CD4-positive, alpha-beta T cell treated with Interleukin-15 for 1 hour (primary cell): ENCODE measurements around the gene CYP4F22.
A peak's percentile ranks its signal among the peaks of the same experiment; 100 is the strongest.

ENCODE experiments used
- DNase-seq: peaks from one replicate; pipeline ENCODE4 v3.0.0-alpha.2; 2020

The CYP4F22 gene

DNA sequence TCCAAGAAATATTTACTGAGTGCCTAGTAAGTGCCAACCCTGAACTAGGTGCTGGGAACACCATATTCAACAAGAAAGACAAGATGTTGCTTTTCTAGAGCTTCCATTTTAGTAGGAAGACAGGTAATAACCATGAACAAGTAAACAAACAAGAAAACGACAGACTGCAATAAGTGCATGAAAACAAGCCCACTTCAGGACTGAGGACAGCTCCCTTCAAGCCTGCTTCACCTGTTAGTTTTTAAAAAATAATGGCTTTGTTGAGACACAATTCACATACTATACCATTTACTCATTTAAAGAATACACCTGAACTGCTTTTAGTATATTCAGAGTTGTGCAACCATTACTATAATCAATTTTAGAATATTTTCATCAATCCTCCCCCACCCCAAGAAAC, 30.4 kb downstream of the CYP4F22 start:
- no peak for DNase-seq

DNA sequence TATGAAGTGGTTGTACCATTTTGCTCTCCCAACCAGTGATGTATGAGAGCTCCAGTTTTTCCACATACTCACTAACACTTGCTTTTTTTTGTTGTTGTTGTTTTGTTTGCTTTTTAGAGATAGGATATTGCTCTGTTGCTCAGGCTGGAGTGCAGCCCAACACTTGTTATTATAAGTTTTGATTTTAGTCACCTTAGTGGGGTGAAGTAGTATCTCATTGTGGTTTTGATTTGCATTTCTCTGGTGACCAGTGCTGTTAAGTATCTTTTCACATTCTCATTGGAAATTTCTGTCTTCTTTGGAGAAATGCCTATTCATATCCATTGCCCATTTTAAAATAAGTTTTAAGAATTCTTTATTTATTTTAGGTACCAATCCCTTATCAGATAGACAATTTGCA, 31.3 kb downstream of the CYP4F22 start:
- no peak for DNase-seq

DNA sequence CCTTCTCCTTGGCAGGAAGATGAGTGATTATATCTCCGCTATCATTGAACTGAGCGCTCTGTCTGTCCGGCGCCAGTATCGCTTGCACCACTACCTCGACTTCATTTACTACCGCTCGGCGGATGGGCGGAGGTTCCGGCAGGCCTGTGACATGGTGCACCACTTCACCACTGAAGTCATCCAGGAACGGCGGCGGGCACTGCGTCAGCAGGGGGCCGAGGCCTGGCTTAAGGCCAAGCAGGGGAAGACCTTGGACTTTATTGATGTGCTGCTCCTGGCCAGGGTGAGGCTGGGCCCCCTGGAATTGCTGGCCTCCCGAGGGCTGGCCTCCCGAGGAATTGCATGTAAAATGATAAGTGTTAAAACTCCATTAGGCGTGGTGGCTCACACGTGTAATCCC, 32.1 kb downstream of the CYP4F22 start:
- no peak for DNase-seq

DNA sequence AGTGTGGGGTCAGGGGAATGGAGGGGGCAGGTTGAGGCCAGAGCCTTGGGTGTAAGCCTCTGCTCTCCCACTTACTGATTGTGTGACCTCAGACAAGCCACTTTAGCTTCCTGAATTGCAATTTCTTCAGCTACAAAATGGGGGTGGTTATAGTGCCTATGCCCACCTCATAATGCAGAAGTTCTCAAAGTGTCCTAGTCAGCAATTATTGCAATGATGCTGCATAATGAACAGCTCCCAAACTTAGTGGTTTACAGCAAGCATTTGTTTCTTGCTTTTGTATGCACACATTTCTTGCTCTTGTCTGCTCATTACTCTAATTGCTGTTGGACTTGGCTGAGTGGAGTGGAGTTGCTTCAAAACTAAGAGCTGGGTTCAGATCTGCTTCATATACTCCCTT, 36.0 kb downstream of the CYP4F22 start:
- no peak for DNase-seq

DNA sequence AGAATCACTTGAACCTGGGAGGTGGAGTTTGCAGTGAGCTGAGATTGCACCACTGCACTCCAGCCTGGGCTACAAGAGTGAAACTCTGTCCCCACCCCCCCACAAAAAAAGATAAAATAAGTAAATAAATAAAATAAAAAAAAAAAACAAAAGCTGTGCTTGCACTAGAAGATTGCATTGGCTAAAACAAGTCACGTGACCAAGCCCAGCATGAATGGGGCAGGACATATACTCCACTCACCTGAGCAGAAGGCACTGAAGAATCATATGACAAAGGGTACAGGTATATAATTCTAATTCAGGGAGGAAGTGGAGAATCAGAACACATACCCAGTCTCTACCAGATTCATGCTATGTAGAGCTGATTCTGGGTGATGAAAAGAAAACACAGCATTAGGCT, 36.6 kb downstream of the CYP4F22 start:
- DNase-seq = no peak

DNA sequence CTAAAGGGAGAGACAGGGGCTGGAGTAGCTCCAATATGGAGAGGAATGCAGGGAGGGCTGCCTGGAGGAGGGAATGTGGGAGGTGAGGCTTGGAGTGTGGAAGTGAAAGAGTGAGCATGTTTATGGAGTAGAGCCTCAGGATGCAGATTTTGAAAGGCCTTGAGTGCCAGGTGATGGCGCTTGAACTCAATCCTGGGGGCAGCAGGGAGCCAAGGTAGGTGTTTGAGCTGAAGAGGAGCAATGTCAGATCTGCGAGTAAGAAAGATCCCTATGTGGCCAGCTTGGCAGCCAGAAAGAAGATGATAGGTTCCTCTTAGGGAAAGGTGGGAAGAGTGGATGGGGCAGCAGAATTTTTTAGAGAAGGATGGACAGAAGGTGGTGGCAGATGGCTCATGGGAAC, 40.3 kb downstream of the CYP4F22 start:
- no peak for DNase-seq

DNA sequence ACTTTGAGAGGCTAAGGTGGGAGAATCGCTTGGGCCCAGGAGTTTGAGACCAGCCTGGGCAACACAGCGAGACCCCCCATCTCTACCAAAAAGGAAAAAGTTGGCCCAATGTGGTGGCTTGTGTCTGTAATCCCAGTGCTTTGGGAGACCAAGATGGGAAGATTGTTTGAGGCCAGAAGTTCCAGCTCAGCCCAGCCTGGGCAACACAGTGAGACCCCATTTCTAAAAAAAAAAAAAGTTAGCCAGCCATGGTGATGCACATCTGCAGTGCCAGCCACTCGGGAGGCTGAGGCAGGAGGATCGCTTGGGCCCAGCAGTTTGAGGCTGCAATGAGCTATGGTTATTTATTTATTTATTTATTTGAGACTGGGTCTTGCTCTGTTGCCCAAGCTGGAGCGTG, 41.3 kb downstream of the CYP4F22 start:
- DNase-seq = no peak

DNA sequence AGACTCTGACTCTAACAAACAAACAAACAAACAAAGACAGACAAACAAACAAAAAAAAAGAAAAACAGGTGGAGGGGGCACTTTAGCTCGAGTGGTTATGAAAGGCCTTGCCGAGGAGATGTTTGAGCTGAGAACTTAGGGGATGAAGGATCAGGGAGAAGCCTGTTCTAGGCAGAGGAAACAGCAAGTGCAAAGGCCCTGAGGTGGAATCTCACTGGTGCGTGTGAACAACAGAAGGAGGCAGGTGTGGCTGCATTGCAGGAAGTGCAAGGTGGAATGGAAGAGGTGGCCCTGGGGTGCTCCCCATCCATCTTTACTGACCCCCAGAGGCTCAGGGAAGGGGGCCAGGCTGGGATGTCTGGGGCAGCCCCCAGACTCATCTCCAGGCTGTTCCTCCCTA, 41.9 kb downstream of the CYP4F22 start:
- no peak for DNase-seq

DNA sequence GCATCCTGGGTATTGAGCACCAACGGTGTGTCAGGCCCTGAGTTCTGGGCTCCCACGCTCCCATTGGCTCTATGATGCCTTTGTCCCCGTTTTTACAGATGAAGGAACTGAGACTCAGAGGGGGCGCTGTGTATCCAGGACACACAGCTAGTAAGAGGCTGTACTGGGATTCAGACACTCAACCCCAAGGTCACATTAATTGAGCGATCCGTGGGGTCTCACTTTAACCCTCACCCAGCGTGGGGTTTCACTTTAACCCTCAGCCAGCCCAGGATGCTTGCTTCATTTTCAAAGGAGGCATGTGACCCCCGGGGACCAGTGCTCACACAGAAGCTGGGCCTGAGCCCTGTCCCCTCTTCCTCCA, 42.6 kb downstream of the CYP4F22 start:
- no peak for DNase-seq

DNA sequence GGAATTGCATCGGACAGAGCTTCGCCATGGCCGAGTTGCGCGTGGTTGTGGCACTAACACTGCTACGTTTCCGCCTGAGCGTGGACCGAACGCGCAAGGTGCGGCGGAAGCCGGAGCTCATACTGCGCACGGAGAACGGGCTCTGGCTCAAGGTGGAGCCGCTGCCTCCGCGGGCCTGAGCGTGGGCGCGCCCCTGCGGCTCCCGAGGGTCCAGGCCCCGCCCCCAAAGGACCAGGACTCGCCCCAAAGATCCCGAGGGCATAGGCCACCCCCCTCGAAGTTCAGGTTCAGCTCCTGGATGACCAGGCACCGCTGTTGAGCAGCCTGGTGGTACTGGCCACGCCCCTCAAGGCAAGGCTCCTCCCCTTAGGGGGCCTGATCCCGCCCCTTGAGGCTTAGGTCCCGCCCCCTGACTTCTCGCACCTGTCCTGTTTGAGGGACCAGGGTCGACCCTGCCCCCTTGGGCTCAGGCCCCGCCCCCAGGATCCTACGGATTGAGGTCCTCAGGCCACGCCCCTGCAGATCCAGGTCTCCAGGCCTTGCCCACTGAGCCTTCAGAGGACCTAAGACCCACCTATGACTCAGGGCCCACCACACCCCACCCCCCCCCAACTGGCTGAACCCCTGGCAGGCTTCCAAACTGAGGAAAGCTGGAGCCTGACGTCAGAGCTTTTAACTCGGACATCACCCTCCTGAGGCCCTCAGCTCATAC, 43.1 kb downstream of the CYP4F22 start:
- DNase-seq = peak; percentile 68

DNA sequence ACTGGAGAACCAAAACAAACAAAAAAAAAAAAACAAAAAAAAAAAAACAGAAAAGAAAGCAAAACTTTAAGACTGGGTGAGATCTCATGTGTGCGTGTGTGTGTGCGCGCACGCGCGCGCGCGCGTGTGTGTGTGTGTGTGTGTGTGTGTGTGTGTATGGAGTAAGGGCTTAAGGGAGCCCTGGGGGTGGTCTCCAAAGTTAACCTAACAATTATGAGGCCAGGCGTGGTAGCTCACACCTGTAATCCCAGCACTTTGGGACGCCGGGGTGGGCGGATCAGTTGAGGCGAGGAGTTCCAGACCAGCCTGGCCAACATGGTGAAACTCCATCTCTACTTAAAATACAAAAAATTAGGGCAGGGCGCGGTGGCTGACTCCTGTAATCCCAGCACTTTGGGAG, 46.7 kb downstream of the CYP4F22 start:
- no peak for DNase-seq

DNA sequence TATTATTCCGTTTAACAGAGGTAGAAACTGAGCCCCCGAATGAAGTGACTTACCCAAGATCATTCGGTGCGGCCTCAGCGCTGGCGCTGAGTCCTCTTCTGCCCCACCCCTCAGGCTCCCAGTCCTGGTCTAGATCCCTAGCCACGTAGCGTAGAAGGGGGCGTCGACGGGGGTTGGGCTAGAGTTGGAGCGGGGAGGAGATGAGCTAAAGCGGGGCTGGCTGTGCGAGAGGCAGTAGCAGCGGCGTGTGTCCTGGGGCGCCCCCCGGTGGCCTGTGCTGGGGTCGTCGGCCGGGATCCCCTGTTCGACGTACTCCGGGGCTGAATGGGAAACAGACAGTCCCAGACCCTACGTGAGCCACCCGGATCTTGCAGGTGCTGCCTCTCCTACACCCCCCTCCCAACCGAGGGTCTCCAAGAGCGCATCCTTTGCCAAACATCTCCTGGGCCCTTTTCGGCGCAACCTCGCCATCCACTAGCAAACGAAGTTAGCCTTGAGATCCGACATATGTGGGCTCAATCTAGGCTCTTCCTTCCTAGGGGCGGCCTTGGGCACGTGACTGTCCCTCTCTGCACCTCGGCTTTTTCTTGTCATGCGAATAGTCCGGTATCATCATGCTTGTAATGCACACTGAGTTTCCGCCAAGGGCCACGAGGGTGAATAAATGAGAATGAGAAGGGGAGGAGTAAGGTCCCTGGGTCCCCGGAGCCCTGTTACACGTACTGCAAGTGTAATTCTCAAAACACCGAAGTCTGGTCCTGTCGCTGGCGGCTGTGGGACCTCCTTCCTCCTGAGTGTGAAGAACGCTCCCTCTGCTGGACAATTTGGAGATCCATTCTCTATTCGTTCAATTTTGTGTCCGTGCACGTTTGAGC, 47.7 kb downstream of the CYP4F22 start:
- DNase-seq = peak; percentile 92

DNA sequence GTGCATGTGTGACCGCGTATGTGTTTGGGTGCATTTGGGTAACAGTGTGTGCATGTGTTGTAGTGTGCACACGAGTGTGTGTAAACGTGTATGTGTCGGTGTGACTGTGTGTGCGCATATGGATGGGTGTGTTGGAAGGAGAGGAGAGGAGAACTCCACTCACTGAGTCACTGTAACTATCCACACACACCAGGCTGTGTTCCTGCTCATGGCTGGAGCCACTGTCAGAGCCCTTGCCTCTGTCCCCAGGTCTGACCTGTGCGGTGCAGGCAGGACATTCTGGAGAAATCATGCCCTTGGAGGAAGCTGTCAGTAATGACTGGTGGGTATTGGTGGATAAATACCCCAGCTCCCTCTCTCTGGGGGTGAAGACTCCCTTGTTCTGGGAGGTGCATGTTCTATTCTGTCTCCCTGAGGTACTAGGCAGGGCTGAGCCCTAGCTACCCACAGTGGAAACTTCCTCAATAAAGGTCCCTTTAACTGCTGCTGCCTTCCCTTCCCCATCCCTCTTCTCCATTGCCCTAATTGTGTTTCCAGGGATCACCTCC, 48.4 kb downstream of the CYP4F22 start:
- no peak for DNase-seq

DNA sequence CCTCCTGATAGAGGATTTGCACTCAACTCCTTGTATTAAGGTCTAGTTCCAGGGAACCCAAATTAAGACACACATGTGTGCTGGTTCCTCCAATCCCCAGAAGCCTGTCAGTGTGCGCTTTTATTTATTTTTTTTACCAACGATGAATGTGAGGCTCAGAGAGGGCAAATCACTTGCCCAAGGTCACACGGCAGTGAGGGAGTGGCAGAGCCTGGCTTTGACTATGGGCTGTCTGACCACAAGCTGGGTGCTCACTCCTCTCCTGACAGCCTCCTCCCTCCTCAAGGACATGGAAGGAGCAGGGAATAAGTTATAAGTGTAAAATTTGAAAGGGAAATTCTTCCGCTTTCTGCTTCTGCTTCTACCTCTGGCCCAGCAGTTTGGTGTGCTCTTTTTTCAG, 48.9 kb downstream of the CYP4F22 start:
- DNase-seq = no peak

DNA sequence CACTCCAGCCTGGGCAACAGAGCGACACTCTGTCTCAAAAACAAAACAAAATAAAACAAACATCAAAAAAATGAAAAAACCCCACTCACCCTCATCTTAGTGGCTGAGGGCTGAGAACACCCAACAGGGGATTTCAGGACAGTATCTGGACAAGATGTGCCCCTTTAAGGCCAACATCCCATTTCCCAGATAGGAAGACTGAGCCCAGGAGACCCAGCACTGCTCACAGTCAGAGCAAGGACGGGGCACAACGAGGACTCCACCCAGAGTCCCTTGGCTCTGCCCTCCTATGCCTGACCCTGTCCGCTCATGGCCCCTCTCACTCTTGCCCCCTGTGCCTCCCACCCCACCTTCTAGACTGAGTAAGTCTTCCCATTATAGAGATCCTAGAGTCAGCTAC, 53.8 kb downstream of the CYP4F22 start:
- no peak for DNase-seq

DNA sequence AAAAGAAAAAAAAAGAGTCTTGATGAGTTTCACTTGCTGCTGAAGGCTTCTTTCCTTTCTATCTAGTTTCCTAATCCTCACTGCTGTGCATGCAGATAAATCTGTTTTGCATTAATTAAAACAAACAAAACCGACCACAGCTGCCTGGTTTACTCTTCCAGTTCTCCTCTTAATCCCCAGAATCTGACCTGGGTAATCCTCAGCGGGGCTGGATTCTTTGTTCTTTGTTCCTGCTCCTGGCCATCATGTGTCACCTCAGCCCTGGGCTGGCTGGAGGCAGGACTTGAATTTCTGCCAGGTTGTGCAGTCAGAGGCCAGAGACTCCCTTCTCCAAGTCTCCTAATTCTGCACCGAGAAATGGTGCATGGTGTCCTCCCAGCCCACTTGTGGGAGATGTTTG, 54.5 kb downstream of the CYP4F22 start:
- no peak for DNase-seq

DNA sequence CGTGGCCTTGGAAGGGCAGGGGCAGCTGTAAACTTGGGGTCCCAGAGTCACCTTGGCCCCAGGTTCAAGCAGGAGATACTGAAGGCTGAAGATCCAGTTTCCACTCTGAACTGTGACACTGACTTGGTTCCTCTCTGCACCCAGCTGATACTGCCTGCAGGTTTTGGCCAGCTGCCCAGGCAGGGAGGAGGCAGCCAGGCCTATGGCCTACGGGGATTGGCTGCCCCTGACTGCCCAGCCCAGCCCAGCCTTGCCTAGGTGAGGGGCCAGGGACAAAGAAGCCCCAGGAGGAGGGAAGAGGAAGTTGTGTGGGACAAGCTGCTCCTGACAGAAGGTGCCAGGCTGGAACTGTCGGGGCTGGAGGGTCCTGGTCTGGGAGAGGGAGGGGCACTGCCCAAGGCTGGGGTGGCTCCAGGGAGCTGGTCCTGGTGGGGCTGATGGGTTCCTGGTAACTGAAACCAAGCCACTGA, 55.0 kb downstream of the CYP4F22 start:
- no peak for DNase-seq

DNA sequence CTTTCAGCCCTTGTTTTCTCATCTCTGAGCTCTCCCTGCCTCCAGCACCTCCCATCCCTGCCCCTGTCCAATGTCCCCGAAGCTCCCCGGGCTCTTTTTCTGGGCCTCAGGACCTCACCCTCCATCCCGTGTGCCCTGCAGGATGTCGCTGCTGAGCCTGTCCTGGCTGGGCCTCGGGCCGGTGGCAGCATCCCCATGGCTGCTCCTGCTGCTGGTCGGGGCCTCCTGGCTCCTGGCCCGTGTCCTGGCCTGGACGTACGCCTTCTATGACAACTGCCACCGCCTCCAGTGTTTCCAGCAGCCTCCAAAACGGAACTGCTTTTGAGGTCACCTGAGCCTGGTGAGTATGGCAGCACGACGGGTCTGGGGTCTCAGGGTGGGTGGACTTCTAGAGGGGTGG, 55.6 kb downstream of the CYP4F22 start:
- no peak for DNase-seq

DNA sequence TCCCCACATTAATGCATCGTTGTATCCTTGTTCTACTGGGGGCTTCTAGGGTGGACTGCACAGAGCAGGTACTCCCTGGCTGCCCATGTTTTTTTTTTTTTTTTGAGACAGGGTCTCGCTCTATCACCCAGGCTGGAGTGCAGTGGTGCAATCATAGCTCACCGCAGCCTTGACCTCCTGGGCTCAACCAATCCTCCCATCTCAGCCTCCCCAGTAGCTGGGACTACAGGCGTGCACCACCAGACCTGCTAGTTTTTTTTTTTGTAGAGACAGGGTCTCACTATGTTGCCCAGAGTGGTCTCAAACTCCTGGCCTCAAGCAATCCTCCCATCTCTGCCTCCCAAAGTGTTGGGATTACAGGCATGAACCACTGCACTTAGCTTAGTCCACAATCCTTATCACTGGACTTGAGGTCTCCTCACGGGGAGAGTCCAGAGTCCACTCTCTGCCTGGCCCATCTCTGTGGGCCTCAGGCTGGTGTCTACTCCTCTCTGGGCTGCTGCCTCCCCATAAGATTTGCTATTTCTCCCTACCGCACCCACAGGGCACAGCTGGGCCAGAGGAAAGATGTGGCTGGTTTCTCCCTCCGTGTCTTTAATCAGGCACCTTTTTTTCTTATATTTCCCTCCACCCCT, 56.3 kb downstream of the CYP4F22 start:
- no peak for DNase-seq

DNA sequence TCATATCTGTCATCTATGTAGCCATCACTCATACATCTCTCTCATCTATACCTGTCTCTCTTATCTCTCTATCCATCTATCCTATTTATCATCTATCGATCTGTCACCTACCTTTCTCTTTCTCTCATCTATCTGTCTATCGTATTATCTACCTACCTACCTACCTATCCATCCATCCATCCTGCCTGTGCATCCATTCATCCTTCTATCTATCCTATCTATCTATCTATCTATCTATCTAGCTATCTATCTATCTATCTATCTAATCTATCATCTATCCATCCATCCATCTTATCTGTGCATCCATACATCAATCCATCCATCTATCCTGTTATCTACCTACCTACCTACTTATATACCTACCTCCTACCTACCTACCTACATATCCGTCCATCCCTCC, 62.1 kb downstream of the CYP4F22 start:
- DNase-seq = no peak

DNA sequence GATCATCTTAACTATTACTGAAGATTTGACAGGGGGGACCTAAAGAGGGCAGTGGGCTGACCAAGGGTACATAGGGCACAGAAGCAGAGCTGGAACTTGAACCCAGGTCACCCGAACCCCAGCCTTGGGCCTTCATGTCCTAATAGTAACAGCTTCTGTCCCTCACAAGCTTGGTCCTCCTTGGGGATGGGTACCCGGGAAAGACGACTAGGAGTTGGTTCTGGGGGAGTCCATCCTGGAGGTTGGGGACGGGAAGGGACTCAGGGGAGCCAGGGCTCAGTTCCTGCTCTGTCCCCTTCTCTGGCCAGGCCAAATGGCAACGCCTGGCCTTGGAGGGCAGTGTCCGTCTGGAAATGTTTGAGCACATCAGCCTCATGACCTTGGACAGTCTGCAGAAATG, 67.1 kb downstream of the CYP4F22 start:
- no peak for DNase-seq

DNA sequence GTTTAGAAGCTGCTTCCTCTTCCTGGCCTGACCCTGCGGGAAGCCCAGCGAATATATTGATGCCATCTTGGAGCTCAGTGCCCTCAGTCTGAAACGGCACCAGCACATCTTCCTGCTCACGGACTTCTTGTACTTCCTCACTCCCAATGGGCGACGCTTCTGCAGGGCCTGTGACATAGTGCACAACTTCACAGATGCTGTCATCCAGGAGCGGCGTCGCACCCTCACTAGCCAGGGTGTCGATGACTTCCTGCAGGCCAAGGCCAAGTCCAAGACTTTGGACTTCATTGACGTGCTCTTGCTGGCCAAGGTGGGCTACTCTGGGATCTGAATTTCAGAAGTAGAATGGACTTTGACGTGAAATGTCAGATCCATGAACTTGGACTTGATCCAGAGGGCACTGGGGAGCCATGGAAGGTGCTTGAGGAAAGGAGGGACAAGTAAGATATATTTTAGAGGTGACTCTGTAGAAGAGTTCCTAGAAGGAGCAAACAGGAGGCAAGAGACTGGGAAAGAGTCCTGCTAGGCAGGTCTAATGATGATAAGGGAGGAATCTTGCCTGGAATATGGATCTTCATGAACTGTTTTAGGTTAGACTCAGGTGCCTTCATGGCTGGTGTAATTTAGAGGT, 68.3 kb downstream of the CYP4F22 start:
- no peak for DNase-seq

DNA sequence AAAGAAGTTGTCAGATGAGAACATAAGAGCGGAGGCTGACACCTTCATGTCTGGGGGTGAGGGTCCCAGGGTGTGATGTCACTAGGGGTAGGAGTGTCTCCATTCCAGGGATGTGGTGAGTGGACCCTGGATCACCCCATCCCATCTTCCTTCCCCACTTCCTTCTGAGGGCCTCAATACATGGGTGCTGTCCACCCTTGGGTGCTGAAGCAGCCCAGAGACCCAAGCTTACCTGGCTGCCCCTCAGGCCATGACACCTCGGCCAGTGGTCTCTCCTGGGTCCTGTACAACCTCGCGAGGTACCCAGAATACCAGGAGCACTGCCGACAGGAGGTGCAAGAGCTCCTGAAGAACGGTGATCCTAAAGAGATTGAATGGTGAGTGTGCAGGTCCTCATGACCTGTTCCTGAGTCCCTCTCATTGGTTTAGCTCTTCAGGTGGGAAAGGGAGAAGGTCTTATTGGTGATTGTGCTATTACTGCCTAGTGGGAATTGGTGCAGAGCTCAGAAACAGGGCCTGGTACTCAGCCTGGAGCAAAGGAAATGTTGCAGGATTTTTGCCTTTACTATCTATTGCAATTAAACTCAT, 69.0 kb downstream of the CYP4F22 start:
- no peak for DNase-seq
